Esophagus muscularis mucosa (tissue), 3 donors: Measurements from ENCODE around the gene SCO1.

Experiments
- POLR2A ChIP-seq: fragments of 450-650 bp; IDR thresholded peaks from one replicate; pipeline ENCODE4 v1.6.1; 2017; ENCODE audit warnings: antibody characterized with exemption, moderate library complexity, mild to moderate bottlenecking, low read depth
- POLR2AphosphoS5 ChIP-seq, 2 donors: sonication (generic); formaldehyde crosslinking; IDR thresholded peaks; one replicate each; pipeline ENCODE4 v1.6.1; 2017; ENCODE audit warnings: antibody characterized with exemption in 2 of 2
- TF ChIP-seq, protein P1 (sequence below), 3 experiments: fragments of 200-600 bp in 2 of 3; fragments of 450-650 bp in 1 of 3; sonication (generic) in 2 of 3; IDR thresholded peaks; one replicate each; pipeline ENCODE4 v1.5.1; 2017 to 2019; ENCODE audit warnings: antibody characterized with exemption in 3 of 3, mild to moderate bottlenecking in 2 of 3, moderate library complexity in 1 of 3

DNA sequence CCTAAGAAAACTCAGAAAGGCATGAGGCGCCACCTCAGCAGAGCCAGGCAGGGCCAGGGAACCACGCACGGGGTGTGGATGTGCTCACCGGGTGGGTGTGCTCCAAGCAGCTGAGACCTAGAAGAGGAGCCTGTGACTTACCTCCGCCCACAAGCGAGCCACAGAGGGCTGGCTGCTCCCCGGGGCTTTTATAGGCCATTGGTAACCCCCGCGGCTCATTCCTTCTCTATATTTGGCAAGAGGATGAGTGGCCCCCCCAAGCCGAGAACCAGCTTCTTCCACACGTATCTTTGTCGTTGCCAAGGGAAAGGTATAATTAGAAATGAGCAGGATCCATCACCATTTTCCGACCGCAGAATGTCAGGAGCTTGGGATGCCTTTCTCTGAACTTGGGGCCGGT lies 40.2 kb downstream of the SCO1 start, which contains the start of gene MYH3:
- TF ChIP-seq, protein P1, sequence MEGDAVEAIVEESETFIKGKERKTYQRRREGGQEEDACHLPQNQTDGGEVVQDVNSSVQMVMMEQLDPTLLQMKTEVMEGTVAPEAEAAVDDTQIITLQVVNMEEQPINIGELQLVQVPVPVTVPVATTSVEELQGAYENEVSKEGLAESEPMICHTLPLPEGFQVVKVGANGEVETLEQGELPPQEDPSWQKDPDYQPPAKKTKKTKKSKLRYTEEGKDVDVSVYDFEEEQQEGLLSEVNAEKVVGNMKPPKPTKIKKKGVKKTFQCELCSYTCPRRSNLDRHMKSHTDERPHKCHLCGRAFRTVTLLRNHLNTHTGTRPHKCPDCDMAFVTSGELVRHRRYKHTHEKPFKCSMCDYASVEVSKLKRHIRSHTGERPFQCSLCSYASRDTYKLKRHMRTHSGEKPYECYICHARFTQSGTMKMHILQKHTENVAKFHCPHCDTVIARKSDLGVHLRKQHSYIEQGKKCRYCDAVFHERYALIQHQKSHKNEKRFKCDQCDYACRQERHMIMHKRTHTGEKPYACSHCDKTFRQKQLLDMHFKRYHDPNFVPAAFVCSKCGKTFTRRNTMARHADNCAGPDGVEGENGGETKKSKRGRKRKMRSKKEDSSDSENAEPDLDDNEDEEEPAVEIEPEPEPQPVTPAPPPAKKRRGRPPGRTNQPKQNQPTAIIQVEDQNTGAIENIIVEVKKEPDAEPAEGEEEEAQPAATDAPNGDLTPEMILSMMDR (IDR thresholded peaks at IDR 0.05) = no peak
- no peak for TF ChIP-seq POLR2AphosphoS5 (IDR thresholded peaks at IDR 0.05)
- TF ChIP-seq POLR2A = no peak
